MM.1S (cell line): ENCODE measurements around the gene DZIP1.

Source experiments
- DNase-seq: peaks from one replicate; pipeline ENCODE4 v3.0.0-alpha.2; 2015
- H2AFZ ChIP-seq: fragments of 300-600 bp; sonication (generic); 2 replicates; pipeline ENCODE4 v1.6.0; 2016; ENCODE audit warnings: antibody characterized with exemption, low read length
- H3F3A ChIP-seq: fragments of 300-600 bp; sonication (generic); 2 replicates; pipeline ENCODE4 v1.6.1; 2016; ENCODE audit warnings: mild to moderate bottlenecking, antibody characterized with exemption, low read length, moderate library complexity, mixed read lengths; ENCODE audit not compliant: insufficient read depth
- H3K27ac ChIP-seq: fragments of 300-600 bp; sonication (generic); 2 replicates; pipeline ENCODE4 v1.5.1; 2016; ENCODE audit warnings: mild to moderate bottlenecking, low read length
- H3K27me3 ChIP-seq: fragments of 300-600 bp; sonication (generic); replicated peaks from 2 replicates; pipeline ENCODE4 v1.6.0; 2016; ENCODE audit warnings: low read length; ENCODE audit not compliant: insufficient read depth
- H3K36me3 ChIP-seq: fragments of 300-600 bp; sonication (generic); replicated peaks from 2 replicates; pipeline ENCODE4 v1.6.1; 2016; ENCODE audit warnings: mild to moderate bottlenecking, low read length, mixed read lengths; ENCODE audit not compliant: insufficient read depth
- H3K4me1 ChIP-seq: fragments of 300-600 bp; sonication (generic); 2 replicates; pipeline ENCODE4 v1.6.1; 2016; ENCODE audit warnings: low read length, mixed read lengths
- H3K4me2 ChIP-seq: fragments of 300-600 bp; sonication (generic); 2 replicates; pipeline ENCODE4 v1.6.0; 2016; ENCODE audit warnings: low read depth, low read length
- H3K4me3 ChIP-seq: fragments of 300-600 bp; sonication (generic); 2 replicates; pipeline ENCODE4 v1.5.1; 2016; ENCODE audit warnings: low read length, mixed read lengths
- H3K79me2 ChIP-seq: fragments of 300-600 bp; sonication (generic); 2 replicates; pipeline ENCODE4 v1.6.1; 2016; ENCODE audit warnings: mixed run types, low read length, mixed read lengths
- H3K9ac ChIP-seq: fragments of 300-600 bp; sonication (generic); 2 replicates; pipeline ENCODE4 v1.6.1; 2016; ENCODE audit warnings: low read length, mixed read lengths
- H3K9me2 ChIP-seq: fragments of 300-600 bp; sonication (generic); replicated peaks from 2 replicates; pipeline ENCODE4 v1.6.1; 2016; ENCODE audit warnings: mild to moderate bottlenecking, low read length, mixed read lengths; ENCODE audit not compliant: insufficient read depth
- H3K9me3 ChIP-seq: fragments of 300-600 bp; sonication (generic); replicated peaks from 2 replicates; pipeline ENCODE4 v1.6.1; 2016; ENCODE audit warnings: mild to moderate bottlenecking, low read length, mixed read lengths; ENCODE audit not compliant: insufficient read depth
- H4K20me1 ChIP-seq: fragments of 300-600 bp; sonication (generic); 2 replicates; pipeline ENCODE4 v1.6.1; 2016; ENCODE audit warnings: mild to moderate bottlenecking, low read length, moderate library complexity, mixed read lengths; ENCODE audit not compliant: insufficient read depth
- CTCF ChIP-seq: fragments of 300-600 bp; sonication (generic); IDR thresholded peaks from 2 replicates; pipeline ENCODE4 v1.5.1; 2016; ENCODE audit warnings: antibody characterized with exemption, low read length, mixed read lengths
- EZH2 ChIP-seq: fragments of 300-600 bp; sonication (generic); optimal IDR thresholded peaks from 2 replicates; pipeline ENCODE3; 2017; ENCODE audit warnings: low read depth, mild to moderate bottlenecking, antibody characterized with exemption, low read length, mixed read lengths
- EZH2phosphoT487 ChIP-seq: fragments of 300-600 bp; sonication (generic); IDR thresholded peaks from 2 replicates; pipeline ENCODE4 v1.6.1; 2018; ENCODE audit warnings: antibody characterized with exemption, low read length

DZIP1 gene

DNA sequence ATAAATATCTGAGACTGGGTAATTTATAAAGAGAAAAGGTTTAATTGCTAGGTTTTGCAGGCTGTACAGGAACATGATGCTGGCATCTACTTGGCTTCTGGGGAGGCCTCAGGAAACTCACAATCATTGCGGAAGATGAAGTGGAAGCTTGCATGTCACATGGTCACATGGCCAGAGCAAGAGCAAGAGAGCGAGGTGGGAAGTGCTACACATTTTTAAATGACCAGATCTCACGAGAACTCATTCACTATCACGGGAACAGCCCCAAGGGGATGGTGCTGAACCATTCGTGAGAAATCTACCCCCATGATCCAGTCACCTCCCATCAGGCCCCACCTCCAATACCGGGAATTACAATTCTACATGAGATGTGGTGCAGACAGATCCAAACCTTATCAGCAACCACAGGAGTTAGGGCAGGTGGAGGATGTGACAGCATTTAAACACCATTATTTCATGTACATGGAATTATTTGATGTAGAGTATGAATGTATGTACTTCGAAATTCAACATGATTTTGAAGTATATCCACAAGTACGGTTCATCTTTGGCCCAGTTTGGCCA lies 102.5 kb downstream of the DZIP1 start:
- H3K4me1 ChIP-seq: 0 out of 2 replicates have a peak, but pooled peaks cover 12% of the 10 kb centered on the region
- no peak overlapping the region for H2AFZ ChIP-seq
- H3K9me2 ChIP-seq: no peaks in the 10 kb centered on the region
- no peak overlapping the region for H3K4me3 ChIP-seq
- H3K27ac ChIP-seq: no peak overlapping the region
- no peaks in the 10 kb centered on the region for H3K9me3 ChIP-seq
- no peak overlapping the region for H3K9ac ChIP-seq
- no peaks in the 10 kb centered on the region for H3K27me3 ChIP-seq
- no peaks in the 10 kb centered on the region for H3F3A ChIP-seq
- TF ChIP-seq EZH2 (no peak), CTCF (no peak), EZH2phosphoT487 (no peak)
- H3K4me2 ChIP-seq: no peak overlapping the region
- H3K36me3 ChIP-seq: no peaks in the 10 kb centered on the region
- no peaks in the 10 kb centered on the region for H3K79me2 ChIP-seq
- no peaks in the 10 kb centered on the region for H4K20me1 ChIP-seq
- no peak for DNase-seq

- Histone ChIP-seq H3K4me2 (no peak overlapping the region), H3K27me3 (no peaks in the 10 kb centered on the region), H3K27ac (no peak overlapping the region), H3K79me2 (no peaks in the 10 kb centered on the region), H3K9ac (no peak overlapping the region), H3K9me2 (no peaks in the 10 kb centered on the region), H3F3A (no peaks in the 10 kb centered on the region), H3K4me1 (peaks cover 14% of the 10 kb centered on the region; the same call in 1 of the 2 replicates), H4K20me1 (no peaks in the 10 kb centered on the region), H3K36me3 (no peaks in the 10 kb centered on the region), H2AFZ (no peak overlapping the region), H3K4me3 (no peak overlapping the region), H3K9me3 (no peaks in the 10 kb centered on the region)
- TF ChIP-seq EZH2: no peak
- TF ChIP-seq CTCF: no peak
- TF ChIP-seq EZH2phosphoT487: no peak
- no peak for DNase-seq
These were observed 103.2 kb downstream of the DZIP1 start for GRCh38 chr13:95541308-95541707.

DNA sequence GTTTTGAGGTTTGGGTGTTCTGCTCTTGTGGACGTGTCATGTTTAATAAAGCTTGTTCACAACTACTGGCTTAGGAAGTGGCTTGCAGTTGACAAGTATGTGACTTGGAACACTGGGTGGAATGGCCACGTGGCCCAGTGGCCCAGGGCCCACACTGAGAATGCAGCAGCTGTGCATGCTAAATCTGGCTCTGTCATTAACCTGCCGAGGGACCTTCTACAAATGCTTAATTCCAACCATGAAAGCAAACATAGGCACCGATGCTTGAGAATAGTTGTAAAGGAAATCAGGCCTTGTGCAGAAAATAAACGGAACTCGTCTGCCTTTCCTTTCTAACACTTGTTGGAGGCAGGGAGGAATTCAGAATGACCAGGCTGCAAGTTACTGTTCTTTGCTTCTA lies 103.6 kb downstream of the DZIP1 start:
- Histone ChIP-seq H3K27me3 (no peaks in the 10 kb centered on the region), H3K9ac (no peak overlapping the region), H3K4me2 (no peak overlapping the region), H3K9me3 (no peaks in the 10 kb centered on the region), H3K27ac (no peak overlapping the region), H3K4me1 (peaks cover 11% of the 10 kb centered on the region; the same call in 1 of the 2 replicates), H3K4me3 (no peak overlapping the region), H2AFZ (no peak overlapping the region), H3K36me3 (no peaks in the 10 kb centered on the region), H3K9me2 (no peaks in the 10 kb centered on the region), H4K20me1 (no peaks in the 10 kb centered on the region), H3K79me2 (no peaks in the 10 kb centered on the region), H3F3A (no peaks in the 10 kb centered on the region)
- TF ChIP-seq EZH2 (no peak), CTCF (no peak), EZH2phosphoT487 (no peak)
- DNase-seq: no peak
